Activated CD8-positive, alpha-beta memory T cell treated with anti-CD3 and anti-CD28 coated beads for 36 hours (primary cell): Measurements from ENCODE around the gene RNU5B-1. TPM values are rescaled to one million over a fixed set of nuclear protein-coding genes. Genes with fewer than 3 reads are reported as not detected.

ENCODE experiments used
- total RNA-seq, 2 experiments: library from RNA; stranded (reverse); gene quantifications; one replicate each; pipeline ENCODE4 v1.2.3, GENCODE V29; 2021

Gene RNU5B-1
- total RNA-seq, 2 experiments from 2014 or later: not detected

Other genes starting within 250 kb of the RNU5B-1 start
- gene RASL12, start 236.7 kb upstream of the RNU5B-1 start, total RNA-seq: not detected
- not detected for gene KBTBD13, start 227.9 kb upstream of the RNU5B-1 start, total RNA-seq
- 1 to 10 TPM; 2.8 to 2.9 TPM for gene UBAP1L, start 189.5 kb upstream of the RNU5B-1 start, total RNA-seq
- gene PDCD7, start 170.9 kb upstream of the RNU5B-1 start, total RNA-seq: 10 to 100 TPM; 38.3 to 39.4 TPM
- 10 to 100 TPM; 62.8 to 67.6 TPM for gene CLPX, start 119.3 kb upstream of the RNU5B-1 start, total RNA-seq
- under 1 TPM in 1 of 2 experiments, not detected in 1; 0.04 TPM for gene CILP, start 93.2 kb upstream of the RNU5B-1 start, total RNA-seq
- 10 to 100 TPM; 11.3 to 12.5 TPM for gene PARP16, start 17.8 kb upstream of the RNU5B-1 start, total RNA-seq
- not detected for gene RNU5A-1, start 8.6 kb upstream of the RNU5B-1 start, total RNA-seq
- not detected for gene IGDCC3, start 73.3 kb downstream of the RNU5B-1 start, total RNA-seq
- gene IGDCC4, start 118.3 kb downstream of the RNU5B-1 start, total RNA-seq: under 1 TPM; 0.27 to 0.29 TPM
- 10 to 100 TPM; 29.5 to 29.8 TPM for gene DPP8, start 213.0 kb downstream of the RNU5B-1 start, total RNA-seq
- 10 to 100 TPM; 47.3 to 47.9 TPM for gene HACD3, start 225.8 kb downstream of the RNU5B-1 start, total RNA-seq